B cell (primary cell): Measurements from ENCODE around the gene C3. TPM values are rescaled to one million over a fixed set of nuclear protein-coding genes. Genes with fewer than 3 reads are reported as not detected.

Experiments
- ATAC-seq: fragments of 200-7000 bp; cut with Tn5 transposase; one replicate; pipeline ENCODE4 v1.10.0; 2021; ENCODE audit warnings: low read depth, mild to moderate bottlenecking, moderate number of reproducible peaks, moderate library complexity
- CTCF ChIA-PET: fragments of 350-600 bp; sonication (Branson Sonifier 250); formaldehyde crosslinking; loops from one replicate; lab custom pipeline; 2021; ENCODE audit warnings: antibody characterized with exemption, inconsistent platforms; lab: Charles Lee
- POLR2A ChIA-PET: fragments of 350-600 bp; sonication (Branson Sonifier 250); formaldehyde crosslinking; loops from one replicate; lab custom pipeline; 2021; ENCODE audit warnings: antibody characterized with exemption; lab: Charles Lee
- DNase-seq: peaks from one replicate; pipeline ENCODE4 v3.0.0; 2013
- H2AFZ ChIP-seq: 2 replicates; pipeline ENCODE4 v1.6.1; 2012; ENCODE audit warnings: mild to moderate bottlenecking, low read depth, low read length; ENCODE audit not compliant: insufficient read depth, poor library complexity, severe bottlenecking
- H3K27ac ChIP-seq, 2 donors: 1 replicate in 1 of 2; 2 replicates in 1 of 2; pipeline ENCODE4 v1.5.1; 2012 to 2013; ENCODE audit warnings: low read length in 2 of 2, mild to moderate bottlenecking in 2 of 2, moderate library complexity in 1 of 2
- H3K27me3 ChIP-seq, 4 experiments: fragments of 200-600 bp in 1 of 4; sonication (generic) in 1 of 4; replicated peaks in 1 of 4; 1 replicate in 2 of 4; 2 replicates in 2 of 4; pipeline versions ENCODE4 v1.6.1 to v1.7.0; 2013 to 2016; ENCODE audit warnings: low read length in 3 of 4, mild to moderate bottlenecking in 2 of 4, mixed read lengths in 1 of 4, moderate library complexity in 1 of 4; ENCODE audit not compliant: insufficient read depth in 4 of 4, control insufficient read depth in 3 of 4; ENCODE audit errors: control extremely low read depth in 1 of 4
- H3K36me3 ChIP-seq, 2 experiments: replicated peaks in 1 of 2; 1 replicate in 1 of 2; 2 replicates in 1 of 2; pipeline versions ENCODE4 v1.6.1 to v1.7.1; 2013; ENCODE audit warnings: low read length in 1 of 2; ENCODE audit not compliant: insufficient read depth in 2 of 2, control insufficient read depth in 1 of 2; ENCODE audit errors: control extremely low read depth in 1 of 2, extremely low read depth in 1 of 2
- H3K4me1 ChIP-seq, 2 donors: fragments of 200-600 bp in 1 of 2; sonication (generic) in 1 of 2; 1 replicate in 1 of 2; 2 replicates in 1 of 2; pipeline versions ENCODE4 v1.5.1 to v1.6.1; 2013 to 2017; ENCODE audit warnings: low read length in 2 of 2; ENCODE audit not compliant: control insufficient read depth in 2 of 2, insufficient read depth in 2 of 2
- H3K4me2 ChIP-seq: replicated peaks from 2 replicates; pipeline ENCODE3; 2012; ENCODE audit warnings: mild to moderate bottlenecking, low read depth, low read length; ENCODE audit not compliant: poor library complexity, severe bottlenecking
- H3K4me3 ChIP-seq, 5 experiments: fragments of 200-600 bp in 1 of 5; sonication (generic) in 1 of 5; 1 replicate in 3 of 5; 2 replicates in 2 of 5; pipeline versions ENCODE4 v1.5.1 to v1.7.0; 2011 to 2016; ENCODE audit warnings: low read length in 4 of 5, mild to moderate bottlenecking in 4 of 5, low read depth in 2 of 5, control low read depth in 1 of 5, moderate library complexity in 1 of 5; ENCODE audit not compliant: insufficient read depth in 1 of 5; ENCODE audit errors: control extremely low read depth in 1 of 5, extremely low read depth in 1 of 5
- H3K79me2 ChIP-seq: fragments of 200-600 bp; sonication (generic); one replicate; pipeline ENCODE4 v1.6.0; 2016; ENCODE audit warnings: low read length; ENCODE audit not compliant: control insufficient read depth, insufficient read depth
- H3K9ac ChIP-seq: fragments of 200-600 bp; sonication (generic); 2 replicates; pipeline ENCODE4 v1.6.1; 2017; ENCODE audit warnings: mild to moderate bottlenecking, low read length, moderate library complexity
- H3K9me3 ChIP-seq, 3 donors: one replicate each; pipeline versions ENCODE4 v1.6.1 to v1.7.1; 2013; ENCODE audit warnings: low read length in 2 of 3; ENCODE audit not compliant: control insufficient read depth in 2 of 3, insufficient read depth in 1 of 3; ENCODE audit errors: control extremely low read depth in 1 of 3
- H4K20me1 ChIP-seq: 2 replicates; pipeline ENCODE4 v1.6.0; 2012; ENCODE audit warnings: mild to moderate bottlenecking, low read length; ENCODE audit not compliant: insufficient read depth, control insufficient read depth, poor library complexity, severe bottlenecking
- H3K27ac Mint-ChIP-seq: one replicate; pipeline ENCODE4 v1.8.0; 2021; ENCODE audit warnings: mixed read lengths
- H3K27me3 Mint-ChIP-seq: one replicate; pipeline ENCODE4 v1.8.0; 2021; ENCODE audit warnings: mixed read lengths
- H3K4me1 Mint-ChIP-seq: one replicate; pipeline ENCODE4 v1.8.0; 2021; ENCODE audit warnings: mixed read lengths
- H3K4me3 Mint-ChIP-seq: one replicate; pipeline ENCODE4 v1.8.0; 2021; ENCODE audit warnings: mixed read lengths
- H3K9me3 Mint-ChIP-seq: one replicate; pipeline ENCODE4 v1.8.0; 2022; ENCODE audit warnings: mixed read lengths; ENCODE audit not compliant: insufficient read depth
- CTCF ChIP-seq: fragments of 200-600 bp; IDR thresholded peaks from one replicate; pipeline ENCODE4 v1.8.0; 2022; ENCODE audit warnings: antibody characterized with exemption, mild to moderate bottlenecking
- EZH2 ChIP-seq: IDR thresholded peaks from 2 replicates; pipeline ENCODE4 v1.6.1; 2012; ENCODE audit warnings: borderline replicate concordance, low read depth, mild to moderate bottlenecking, moderate library complexity, low read length; ENCODE audit not compliant: insufficient read depth, poor library complexity, severe bottlenecking
- WGBS: methylation state at CpG from one replicate; pipeline ENCODE4 v1.1.5; 2013; ENCODE audit warnings: missing lambda C conversion rate; ENCODE audit not compliant: insufficient coverage; 5-methylcytosine and 5-hydroxymethylcytosine counted together
- intact Hi-C: fragments of 100-400 bp; cut with micrococcal nuclease; formaldehyde crosslinking; loops from one replicate; pipeline ENCODE4 v1.10.0; 2022
- polyA plus RNA-seq: library from polyadenylated mRNA; depleted of rRNA; stranded (reverse); fragments of >200 nt; gene quantifications from 2 replicates; pipeline ENCODE4 v1.2.3, GENCODE V29; 2012
- total RNA-seq, 2 donors: library from RNA; stranded (reverse); fragments of 120-200 nt in 1 of 2; gene quantifications; 1 replicate in 1 of 2; 2 replicates in 1 of 2; pipeline versions ENCODE4 v1.2.3 to v1.2.4, GENCODE V29; 2013 to 2022

The C3 gene
- total and polyA plus RNA-seq, 2 donors (not counting 1 experiment from before 2014, with no cell fraction given), result 0.01 to 0.47 TPM

DNA sequence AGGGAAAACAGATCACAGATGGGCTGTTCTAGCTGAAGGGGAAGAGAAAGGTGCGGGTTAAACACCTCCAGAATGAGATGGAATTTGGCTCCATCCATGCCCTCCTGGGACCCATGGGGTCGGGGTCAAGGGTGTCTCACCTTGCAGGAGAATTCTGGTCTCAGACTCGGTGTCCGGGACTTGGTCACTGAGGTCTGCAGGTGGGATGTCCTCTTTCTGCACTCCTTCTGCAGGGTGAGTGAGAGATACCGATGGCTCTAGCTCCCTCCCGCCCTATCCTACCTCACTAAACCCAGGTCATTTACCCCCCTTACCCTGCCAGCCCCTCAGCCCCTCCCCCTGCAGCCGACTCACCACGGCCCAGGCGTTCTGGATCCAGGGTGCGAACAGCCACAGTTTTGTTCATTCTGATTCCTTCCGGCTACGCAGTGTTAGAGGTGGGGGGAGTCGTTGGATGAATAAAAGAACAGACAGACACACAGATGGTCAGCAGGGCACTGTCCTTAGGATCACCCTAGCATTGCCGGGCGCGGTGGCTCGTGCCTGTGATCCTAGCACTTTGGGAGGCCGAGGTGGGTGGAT is 24.1 kb downstream of the C3 start:
- DNase-seq, result no peak
- peaks cover 0 to 4% (median 0%) of the 10 kb centered on the region in 4 experiments for H3K27me3 ChIP-seq
- H3K4me3 ChIP-seq, result no peak overlapping the region
- Mint-ChIP-seq H3K4me1 (no peaks in the 10 kb centered on the region), H3K27ac (no peak overlapping the region), H3K9me3 (no peaks in the 10 kb centered on the region), H3K4me3 (no peak overlapping the region), H3K27me3 (peaks cover 1% of the 10 kb centered on the region)
- H2AFZ ChIP-seq, result no peak overlapping the region
- CTCF ChIA-PET, result interaction anchor here (0.6 to 0.7 kb wide), 2 partner anchors 15 to 167 kb away, joined by 4 read pairs; no protein-coding TSS in a partner anchor
- no peak overlapping the region for H3K9ac ChIP-seq
- H3K4me2 ChIP-seq, result no peak overlapping the region
- H3K4me1 ChIP-seq, result no peaks in the 10 kb centered on the region
- peaks cover 0 to 8% (median 0%) of the 10 kb centered on the region in 3 donors for H3K9me3 ChIP-seq
- intact Hi-C loops, result no loop called here
- WGBS, result 86% methylated on average over 10 of the region's 18 CpGs
- no peaks in the 10 kb centered on the region for H4K20me1 ChIP-seq
- POLR2A ChIA-PET, result no interaction called here
- H3K79me2 ChIP-seq, result no peaks in the 10 kb centered on the region
- TF ChIP-seq CTCF (no peak), EZH2 (no peak)
- no peak overlapping the region for H3K27ac ChIP-seq
- no peak for ATAC-seq
- H3K36me3 ChIP-seq, result no peaks in the 10 kb centered on the region

GRCh38 chr19:6694147-6694815 is 26.2 kb downstream of the C3 start:
- ATAC-seq, result no peak
- TF ChIP-seq CTCF (no peak), EZH2 (no peak)
- WGBS, result 96% methylated on average over 20 of the region's 25 CpGs

More at GRCh38 chr19:6694147-6694815, 26.2 kb downstream of the C3 start:
- Histone ChIP-seq H3K4me1 (no peaks in the 10 kb centered on the region), H3K9ac (no peak overlapping the region), H3K9me3 (peaks cover 0 to 8% (median 0%) of the 10 kb centered on the region in 3 donors), H3K4me3 (no peak overlapping the region), H3K27ac (no peak overlapping the region), H4K20me1 (no peaks in the 10 kb centered on the region), H3K27me3 (peaks cover 0 to 5% (median 0%) of the 10 kb centered on the region in 4 experiments), H2AFZ (no peak overlapping the region), H3K79me2 (no peaks in the 10 kb centered on the region), H3K4me2 (no peak overlapping the region), H3K36me3 (no peaks in the 10 kb centered on the region)
- no peaks in the 10 kb centered on the region for H3K9me3 Mint-ChIP-seq
- ChIA-PET CTCF (interaction anchor here (1.2 kb wide), 1 partner anchor 10 kb away, joined by 5 read pairs; no protein-coding TSS in a partner anchor), POLR2A (no interaction called here)
- no peak for DNase-seq
- no peak overlapping the region for H3K4me3 Mint-ChIP-seq
- H3K4me1 Mint-ChIP-seq, result no peaks in the 10 kb centered on the region
- no peak overlapping the region for H3K27ac Mint-ChIP-seq
- H3K27me3 Mint-ChIP-seq, result peaks cover 3% of the 10 kb centered on the region
- intact Hi-C loops, result no loop called here
